Measurements from ENCODE around the gene SNX30.
A peak's percentile ranks its signal among the peaks of the same experiment; 100 is the strongest.

The SNX30 gene

GRCh38 chr9:112725961-112726360 lies 24.6 kb upstream of the SNX30 start:
- Histone ChIP-seq H3K9me3 (replicated peaks; ENCODE audit: low read length) (no peaks in the 10 kb centered on the region), H3K36me3 (ENCODE audit: insufficient read depth, low read length) (no peaks in the 10 kb centered on the region)

GRCh38 chr9:112726428-112726827 lies 24.1 kb upstream of the SNX30 start:
- no peak overlapping the region for H3K4me3 ChIP-seq (ENCODE audit: low read length)
- no peaks in the 10 kb centered on the region for H3K27me3 ChIP-seq (ENCODE audit: control insufficient read depth, insufficient read depth, low read length)
- no peaks in the 10 kb centered on the region for H3K36me3 ChIP-seq (ENCODE audit: insufficient read depth, low read length)
- H3K9ac ChIP-seq (ENCODE audit: low read depth, low read length), result no peak overlapping the region
- H3K4me2 ChIP-seq (ENCODE audit: low read length), result no peak overlapping the region
- no peaks in the 10 kb centered on the region for H3K4me1 ChIP-seq (ENCODE audit: control insufficient read depth, insufficient read depth, low read length)
- no peaks in the 10 kb centered on the region for H3K9me3 ChIP-seq (replicated peaks; ENCODE audit: low read length)

More at GRCh38 chr9:112725961-112726360, 24.6 kb upstream of the SNX30 start:
- Histone ChIP-seq H3K4me3 (ENCODE audit: low read length) (no peak overlapping the region), H3K4me1 (ENCODE audit: control insufficient read depth, insufficient read depth, low read length) (no peaks in the 10 kb centered on the region), H3K4me2 (ENCODE audit: low read length) (no peak overlapping the region), H3K27me3 (ENCODE audit: control insufficient read depth, insufficient read depth, low read length) (no peaks in the 10 kb centered on the region), H3K9ac (ENCODE audit: low read depth, low read length) (no peak overlapping the region)

- Histone ChIP-seq H3K4me2 (ENCODE audit: low read length) (no peak overlapping the region), H3K36me3 (ENCODE audit: insufficient read depth, low read length) (no peaks in the 10 kb centered on the region), H3K9ac (ENCODE audit: low read depth, low read length) (no peak overlapping the region), H3K4me3 (ENCODE audit: low read length) (no peak overlapping the region), H3K4me1 (ENCODE audit: control insufficient read depth, insufficient read depth, low read length) (no peaks in the 10 kb centered on the region), H3K9me3 (replicated peaks; ENCODE audit: low read length) (no peaks in the 10 kb centered on the region), H3K27me3 (ENCODE audit: control insufficient read depth, insufficient read depth, low read length) (no peaks in the 10 kb centered on the region)
Observed at GRCh38 chr9:112728401-112728800, 22.2 kb upstream of the SNX30 start.

- H3K4me2 ChIP-seq (ENCODE audit: low read length), result no peak overlapping the region
- H3K9me3 ChIP-seq (replicated peaks; ENCODE audit: low read length), result no peaks in the 10 kb centered on the region
- no peak overlapping the region for H3K9ac ChIP-seq (ENCODE audit: low read depth, low read length)
- no peaks in the 10 kb centered on the region for H3K36me3 ChIP-seq (ENCODE audit: insufficient read depth, low read length)
- H3K4me1 ChIP-seq (ENCODE audit: control insufficient read depth, insufficient read depth, low read length), result no peaks in the 10 kb centered on the region
- no peak overlapping the region for H3K4me3 ChIP-seq (ENCODE audit: low read length)
- H3K27me3 ChIP-seq (ENCODE audit: control insufficient read depth, insufficient read depth, low read length), result no peaks in the 10 kb centered on the region
Observed at GRCh38 chr9:112731971-112732370, 18.6 kb upstream of the SNX30 start.

GRCh38 chr9:112734892-112735291 lies 15.7 kb upstream of the SNX30 start:
- H3K27me3 ChIP-seq (ENCODE audit: control insufficient read depth, insufficient read depth, low read length), result no peaks in the 10 kb centered on the region
- H3K4me1 ChIP-seq (ENCODE audit: control insufficient read depth, insufficient read depth, low read length), result peaks cover 4% of the 10 kb centered on the region
- H3K9ac ChIP-seq (ENCODE audit: low read depth, low read length), result no peak overlapping the region
- no peak overlapping the region for H3K4me3 ChIP-seq (ENCODE audit: low read length)
- H3K9me3 ChIP-seq (replicated peaks; ENCODE audit: low read length), result no peaks in the 10 kb centered on the region
- H3K4me2 ChIP-seq (ENCODE audit: low read length), result no peak overlapping the region
- H3K36me3 ChIP-seq (ENCODE audit: insufficient read depth, low read length), result no peaks in the 10 kb centered on the region

GRCh38 chr9:112743216-112743836 lies 7.2 kb upstream of the SNX30 start:
- no peaks in the 10 kb centered on the region for H3K27me3 ChIP-seq (ENCODE audit: control insufficient read depth, insufficient read depth, low read length)
- H3K4me3 ChIP-seq (ENCODE audit: low read length), result no peak overlapping the region
- no peaks in the 10 kb centered on the region for H3K36me3 ChIP-seq (ENCODE audit: insufficient read depth, low read length)
- H3K4me2 ChIP-seq (ENCODE audit: low read length), result no peak overlapping the region
- no peaks in the 10 kb centered on the region for H3K9me3 ChIP-seq (replicated peaks; ENCODE audit: low read length)
- H3K4me1 ChIP-seq (ENCODE audit: control insufficient read depth, insufficient read depth, low read length), result no peaks in the 10 kb centered on the region
- H3K9ac ChIP-seq (ENCODE audit: low read depth, low read length), result no peak overlapping the region

GRCh38 chr9:112744177-112744576 lies 6.4 kb upstream of the SNX30 start:
- no peak overlapping the region for H3K4me3 ChIP-seq (ENCODE audit: low read length)
- H3K27me3 ChIP-seq (ENCODE audit: control insufficient read depth, insufficient read depth, low read length), result no peaks in the 10 kb centered on the region
- no peaks in the 10 kb centered on the region for H3K4me1 ChIP-seq (ENCODE audit: control insufficient read depth, insufficient read depth, low read length)
- no peaks in the 10 kb centered on the region for H3K36me3 ChIP-seq (ENCODE audit: insufficient read depth, low read length)
- no peak overlapping the region for H3K9ac ChIP-seq (ENCODE audit: low read depth, low read length)
- H3K9me3 ChIP-seq (replicated peaks; ENCODE audit: low read length), result no peaks in the 10 kb centered on the region
- H3K4me2 ChIP-seq (ENCODE audit: low read length), result no peak overlapping the region

- Histone ChIP-seq H3K9ac (ENCODE audit: low read depth, low read length) (no peak overlapping the region), H3K27me3 (ENCODE audit: control insufficient read depth, insufficient read depth, low read length) (no peaks in the 10 kb centered on the region), H3K4me3 (ENCODE audit: low read length) (no peak overlapping the region), H3K36me3 (ENCODE audit: insufficient read depth, low read length) (no peaks in the 10 kb centered on the region), H3K9me3 (replicated peaks; ENCODE audit: low read length) (no peaks in the 10 kb centered on the region), H3K4me1 (ENCODE audit: control insufficient read depth, insufficient read depth, low read length) (peaks cover 17% of the 10 kb centered on the region), H3K4me2 (ENCODE audit: low read length) (no peak overlapping the region)
Observed at GRCh38 chr9:112747094-112747493, 3.5 kb upstream of the SNX30 start.

GRCh38 chr9:112750764-112751055 lies 150 bp downstream of the SNX30 start:
- Histone ChIP-seq H3K9ac (ENCODE audit: low read depth, low read length) (peak overlapping the region; percentile 78), H3K9me3 (replicated peaks; ENCODE audit: low read length) (no peaks in the 10 kb centered on the region), H3K27me3 (ENCODE audit: control insufficient read depth, insufficient read depth, low read length) (no peaks in the 10 kb centered on the region), H3K4me3 (ENCODE audit: low read length) (peak overlapping the region; percentile 87), H3K4me2 (ENCODE audit: low read length) (peak overlapping the region; percentile 98), H3K36me3 (ENCODE audit: insufficient read depth, low read length) (no peaks in the 10 kb centered on the region), H3K4me1 (ENCODE audit: control insufficient read depth, insufficient read depth, low read length) (peaks cover 47% of the 10 kb centered on the region)

GRCh38 chr9:112751056-112751795 lies 666 bp downstream of the SNX30 start:
- H3K36me3 ChIP-seq (ENCODE audit: insufficient read depth, low read length), result no peaks in the 10 kb centered on the region
- peaks cover 47% of the 10 kb centered on the region for H3K4me1 ChIP-seq (ENCODE audit: control insufficient read depth, insufficient read depth, low read length)
- peak overlapping the region; percentile 87 for H3K4me3 ChIP-seq (ENCODE audit: low read length)
- peak overlapping the region; percentile 98 for H3K4me2 ChIP-seq (ENCODE audit: low read length)
- H3K27me3 ChIP-seq (ENCODE audit: control insufficient read depth, insufficient read depth, low read length), result no peaks in the 10 kb centered on the region
- H3K9ac ChIP-seq (ENCODE audit: low read depth, low read length), result peak overlapping the region; percentile 78
- H3K9me3 ChIP-seq (replicated peaks; ENCODE audit: low read length), result no peaks in the 10 kb centered on the region

- Histone ChIP-seq H3K4me2 (ENCODE audit: low read length) (peak overlapping the region; percentile 98), H3K9me3 (replicated peaks; ENCODE audit: low read length) (no peaks in the 10 kb centered on the region), H3K4me3 (ENCODE audit: low read length) (peak overlapping the region; percentile 87), H3K27me3 (ENCODE audit: control insufficient read depth, insufficient read depth, low read length) (no peaks in the 10 kb centered on the region), H3K4me1 (ENCODE audit: control insufficient read depth, insufficient read depth, low read length) (peaks cover 47% of the 10 kb centered on the region), H3K9ac (ENCODE audit: low read depth, low read length) (no peak overlapping the region), H3K36me3 (ENCODE audit: insufficient read depth, low read length) (no peaks in the 10 kb centered on the region)
Observed at GRCh38 chr9:112752334-112753125, 2.0 kb downstream of the SNX30 start.
